ENCODE measurements around the gene AK1. TPM values are rescaled to one million over a fixed set of nuclear protein-coding genes. Genes with fewer than 3 reads are reported as not detected.

Gene AK1
- total and polyA plus RNA-seq, 2 experiments from 2014 or later: 16.2 to 35.5 TPM

GRCh38 chr9:127895811-127896210 is 18.3 kb upstream of the AK1 start:
- Histone ChIP-seq H3K9me2 (ENCODE audit: insufficient read depth) (no peaks in the 10 kb centered on the region), H3K4me2 (no peak overlapping the region), H3K79me2 (replicated peaks; ENCODE audit: insufficient read depth) (peaks cover 6% of the 10 kb centered on the region), H3K27me3 (ENCODE audit: insufficient read depth) (peaks cover 5% of the 10 kb centered on the region; the same call in 1 of the 2 replicates), H3K36me3 (ENCODE audit: insufficient read depth) (peaks cover 29% of the 10 kb centered on the region), H3F3A (replicated peaks; ENCODE audit: low read depth) (peaks cover 19% of the 10 kb centered on the region), H4K20me1 (replicated peaks; ENCODE audit: insufficient read depth) (peaks cover 16% of the 10 kb centered on the region), H3K4me3 (no peak overlapping the region), H3K4me1 (ENCODE audit: insufficient read depth) (peaks cover 24% of the 10 kb centered on the region), H3K27ac (ENCODE audit: low read depth) (no peak overlapping the region), H2AFZ (no peak overlapping the region)
- TF ChIP-seq EZH2phosphoT487 (IDR thresholded peaks at IDR 0.05; ENCODE audit: unreplicated experiment) (no peak), JUNB (IDR thresholded peaks at IDR 0.05; ENCODE audit: unreplicated experiment) (no peak), NANOG (IDR thresholded peaks at IDR 0.05; ENCODE audit: borderline replicate concordance) (no peak), EZH2 (IDR thresholded peaks at IDR 0.05; ENCODE audit: low read depth, unreplicated experiment) (no peak), ZNF462 (CRISPR knock-in tag; IDR thresholded peaks at IDR 0.05) (no peak), REST (IDR thresholded peaks at IDR 0.05; ENCODE audit: unreplicated experiment) (no peak), CREB1 (CRISPR knock-in tag; IDR thresholded peaks at IDR 0.05; ENCODE audit: low read depth) (no peak), ZNF114 (CRISPR knock-in tag; IDR thresholded peaks at IDR 0.05) (no peak), CTCF (conservative IDR thresholded peaks at IDR 0.05; ENCODE audit: low read depth in 2 of 2) (no peak), ETS1 (IDR thresholded peaks at IDR 0.05) (no peak), STAT1 (IDR thresholded peaks at IDR 0.05; ENCODE audit: unreplicated experiment) (no peak), POLR2AphosphoS5 (IDR thresholded peaks at IDR 0.05; ENCODE audit: low read depth) (no peak), ZNF331 (CRISPR knock-in tag; IDR thresholded peaks at IDR 0.05; ENCODE audit: low read depth) (no peak)
- no peaks in the 10 kb centered on the region for H3K9me3 Mint-ChIP-seq
- H3K27me3 Mint-ChIP-seq (ENCODE audit: insufficient read depth, low read depth, poor library complexity): peaks cover 5% of the 10 kb centered on the region
- peaks cover 48% of the 10 kb centered on the region for H3K36me3 Mint-ChIP-seq (ENCODE audit: low read depth)
- no peak overlapping the region for H3K4me3 Mint-ChIP-seq
- ATAC-seq (no peak), DNase-seq (ENCODE audit: low spot score) (no peak)
- H3K4me1 Mint-ChIP-seq: peaks cover 16% of the 10 kb centered on the region
- no peak overlapping the region for H3K27ac Mint-ChIP-seq

All from GM23338 (cell line).